Measurements from ENCODE around the gene INPP4A.

INPP4A gene

DNA sequence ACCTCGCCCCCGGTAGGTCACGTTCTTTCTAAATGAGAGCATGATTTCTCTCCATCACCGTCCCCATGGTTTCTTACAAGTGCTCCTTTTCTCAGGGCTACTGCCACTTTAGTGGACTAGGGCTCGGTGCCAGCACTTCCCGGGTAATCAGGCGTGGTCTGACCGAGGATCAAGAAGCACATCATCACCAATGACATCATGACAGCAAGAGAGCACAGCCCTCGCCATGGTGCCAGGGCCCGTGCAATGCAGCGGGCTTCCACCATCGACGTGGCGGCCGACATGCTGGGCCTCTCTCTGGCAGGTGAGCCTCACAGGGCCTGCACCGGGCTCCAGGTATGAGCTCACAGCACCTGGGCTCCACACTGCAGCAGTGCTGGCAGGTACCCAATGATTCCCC is 75.2 kb downstream of the INPP4A start:
- peaks cover 0 to 21% (median 5%) of the 10 kb centered on the region in 5 donors for H3K4me1 ChIP-seq (ENCODE audit: control insufficient read depth in 5 of 5, insufficient read depth in 5 of 5, low read length in 5 of 5)
- peaks cover 0 to 22% (median 13%) of the 10 kb centered on the region in 5 donors for H3K36me3 ChIP-seq (ENCODE audit: control insufficient read depth in 5 of 5, insufficient read depth in 5 of 5, low read length in 5 of 5)
- no peak overlapping the region for H3K27ac ChIP-seq (ENCODE audit: low read depth, low read length)
- no peaks in the 10 kb centered on the region for H3K9me3 ChIP-seq (ENCODE audit: control insufficient read depth in 5 of 5, low read length in 5 of 5)
- H3K9ac ChIP-seq (ENCODE audit: low read length in 5 of 5), result no peak overlapping the region
- H3K4me3 ChIP-seq (ENCODE audit: low read depth in 1 of 5, low read length in 5 of 5), result no peak overlapping the region
- H3K27me3 ChIP-seq (ENCODE audit: control insufficient read depth in 5 of 5, insufficient read depth in 4 of 5, low read length in 5 of 5), result no peaks in the 10 kb centered on the region

DNA sequence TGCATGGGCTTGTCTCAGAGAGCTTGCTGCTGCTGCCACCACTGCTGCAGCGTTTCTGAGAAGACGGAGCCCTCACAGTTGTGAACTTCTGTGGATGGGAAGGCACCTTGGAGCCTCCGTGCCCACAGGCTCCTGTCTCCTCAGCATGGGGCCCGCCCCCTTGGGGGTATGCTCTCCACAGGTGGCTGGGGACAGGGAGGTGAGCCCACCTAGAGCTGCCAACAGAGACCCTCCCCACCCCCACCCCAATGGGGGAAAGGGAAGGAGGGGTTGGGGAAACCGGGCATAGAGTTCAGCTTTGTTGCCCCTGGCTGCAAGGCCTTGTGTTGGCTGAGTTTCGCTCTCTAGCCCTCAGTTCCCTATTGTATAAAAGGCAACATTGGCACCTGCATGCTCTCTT is 76.1 kb downstream of the INPP4A start:
- H3K9ac ChIP-seq (ENCODE audit: low read length in 5 of 5), result no peak overlapping the region
- H3K27ac ChIP-seq (ENCODE audit: low read depth, low read length), result no peak overlapping the region
- H3K4me1 ChIP-seq (ENCODE audit: control insufficient read depth in 5 of 5, insufficient read depth in 5 of 5, low read length in 5 of 5), result peaks cover 0 to 13% (median under 1%) of the 10 kb centered on the region in 5 donors
- no peak overlapping the region for H3K4me3 ChIP-seq (ENCODE audit: low read depth in 1 of 5, low read length in 5 of 5)
- H3K36me3 ChIP-seq (ENCODE audit: control insufficient read depth in 5 of 5, insufficient read depth in 5 of 5, low read length in 5 of 5), result peaks cover 0 to 22% (median 13%) of the 10 kb centered on the region in 5 donors
- H3K9me3 ChIP-seq (ENCODE audit: control insufficient read depth in 5 of 5, low read length in 5 of 5), result no peaks in the 10 kb centered on the region
- no peaks in the 10 kb centered on the region for H3K27me3 ChIP-seq (ENCODE audit: control insufficient read depth in 5 of 5, insufficient read depth in 4 of 5, low read length in 5 of 5)

- H3K36me3 ChIP-seq (ENCODE audit: control insufficient read depth in 5 of 5, insufficient read depth in 5 of 5, low read length in 5 of 5), result peaks cover 0 to 22% (median 13%) of the 10 kb centered on the region in 5 donors
- H3K9me3 ChIP-seq (ENCODE audit: control insufficient read depth in 5 of 5, low read length in 5 of 5), result no peaks in the 10 kb centered on the region
- H3K27ac ChIP-seq (ENCODE audit: low read depth, low read length), result no peak overlapping the region
- no peak overlapping the region for H3K4me3 ChIP-seq (ENCODE audit: low read depth in 1 of 5, low read length in 5 of 5)
- H3K4me1 ChIP-seq (ENCODE audit: control insufficient read depth in 5 of 5, insufficient read depth in 5 of 5, low read length in 5 of 5), result peaks cover 0 to 12% (median 0%) of the 10 kb centered on the region in 5 donors
- no peak overlapping the region for H3K9ac ChIP-seq (ENCODE audit: low read length in 5 of 5)
- H3K27me3 ChIP-seq (ENCODE audit: control insufficient read depth in 5 of 5, insufficient read depth in 4 of 5, low read length in 5 of 5), result no peaks in the 10 kb centered on the region
Measured at GRCh38 chr2:98521266-98521665, 76.6 kb downstream of the INPP4A start.

DNA sequence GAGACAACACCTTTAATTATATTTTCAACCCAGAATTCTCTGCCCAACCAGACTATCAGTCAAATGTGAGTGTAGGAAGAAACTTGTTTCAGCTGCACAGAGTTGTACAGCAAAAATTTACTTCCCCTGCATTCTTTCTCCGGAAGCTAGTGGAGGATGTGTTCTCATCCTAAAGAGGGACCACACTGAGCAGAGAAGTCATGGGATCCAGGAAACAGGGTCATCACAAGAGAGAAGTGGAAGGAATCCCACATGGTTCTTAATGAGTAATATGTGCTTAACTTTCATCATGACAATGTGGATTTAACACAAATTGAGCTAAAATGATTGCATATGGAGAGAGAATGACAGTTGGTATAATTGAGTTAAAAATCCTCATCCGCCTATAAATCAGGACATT is 78.2 kb downstream of the INPP4A start:
- Histone ChIP-seq H3K4me3 (ENCODE audit: low read depth in 1 of 5, low read length in 5 of 5) (no peak overlapping the region), H3K27ac (ENCODE audit: low read depth, low read length) (no peak overlapping the region), H3K4me1 (ENCODE audit: control insufficient read depth in 5 of 5, insufficient read depth in 5 of 5, low read length in 5 of 5) (peaks cover 0 to 3% (median 0%) of the 10 kb centered on the region in 5 donors)

DNA sequence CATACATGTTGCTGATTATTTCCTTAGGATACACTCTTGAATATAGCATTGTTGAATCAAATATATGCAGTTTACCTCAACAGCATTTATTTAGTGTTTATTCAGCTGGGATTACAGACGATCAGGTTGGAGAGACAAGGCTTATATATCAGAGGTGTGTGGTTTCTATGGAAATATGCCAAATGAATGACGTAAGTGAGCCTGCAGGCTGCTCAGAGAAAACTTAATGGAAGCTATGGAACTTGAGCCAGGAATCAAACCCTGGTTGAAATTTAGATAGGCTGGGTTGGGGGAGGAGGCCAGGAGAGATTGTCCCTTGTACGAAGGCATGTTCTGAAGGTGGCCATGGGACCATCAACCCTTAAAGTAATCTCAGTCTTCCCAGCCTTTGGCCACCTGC is 79.5 kb downstream of the INPP4A start:
- Histone ChIP-seq H3K27me3 (ENCODE audit: control insufficient read depth in 5 of 5, insufficient read depth in 4 of 5, low read length in 5 of 5) (no peaks in the 10 kb centered on the region), H3K9ac (ENCODE audit: low read length in 5 of 5) (no peak overlapping the region), H3K27ac (ENCODE audit: low read depth, low read length) (no peak overlapping the region), H3K4me1 (ENCODE audit: control insufficient read depth in 5 of 5, insufficient read depth in 5 of 5, low read length in 5 of 5) (no peaks in the 10 kb centered on the region), H3K4me3 (ENCODE audit: low read depth in 1 of 5, low read length in 5 of 5) (no peak overlapping the region), H3K9me3 (ENCODE audit: control insufficient read depth in 5 of 5, low read length in 5 of 5) (no peaks in the 10 kb centered on the region), H3K36me3 (ENCODE audit: control insufficient read depth in 5 of 5, insufficient read depth in 5 of 5, low read length in 5 of 5) (peaks cover 0 to 20% (median 13%) of the 10 kb centered on the region in 5 donors)

More for the DNA sequence above, 78.2 kb downstream of the INPP4A start:
- Histone ChIP-seq H3K9ac (ENCODE audit: low read length in 5 of 5) (no peak overlapping the region), H3K27me3 (ENCODE audit: control insufficient read depth in 5 of 5, insufficient read depth in 4 of 5, low read length in 5 of 5) (no peaks in the 10 kb centered on the region), H3K9me3 (ENCODE audit: control insufficient read depth in 5 of 5, low read length in 5 of 5) (no peaks in the 10 kb centered on the region), H3K36me3 (ENCODE audit: control insufficient read depth in 5 of 5, insufficient read depth in 5 of 5, low read length in 5 of 5) (peaks cover 0 to 22% (median 13%) of the 10 kb centered on the region in 5 donors)

DNA sequence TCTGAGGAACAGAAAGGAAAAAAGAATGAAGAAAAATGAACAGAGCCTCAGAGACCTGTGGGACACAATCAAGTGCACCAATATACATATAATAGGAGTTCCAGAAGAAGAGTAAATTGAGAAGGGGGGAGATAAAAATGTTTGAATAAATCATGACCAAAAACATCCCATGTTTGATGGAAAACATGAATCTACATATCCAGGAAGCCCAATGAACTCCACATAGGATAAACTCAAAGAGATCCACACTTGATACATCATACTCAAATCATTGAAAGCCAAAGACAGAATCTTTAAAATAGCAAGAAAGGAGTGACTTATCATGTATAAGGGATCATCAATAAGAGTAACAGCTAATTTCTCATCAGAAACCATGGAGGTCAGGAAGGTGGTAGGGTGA is 83.7 kb downstream of the INPP4A start:
- H3K9ac ChIP-seq (ENCODE audit: low read length in 5 of 5), result no peak overlapping the region
- H3K36me3 ChIP-seq (ENCODE audit: control insufficient read depth in 5 of 5, insufficient read depth in 5 of 5, low read length in 5 of 5), result peaks cover 0 to 7% (median 1%) of the 10 kb centered on the region in 5 donors
- H3K4me1 ChIP-seq (ENCODE audit: control insufficient read depth in 5 of 5, insufficient read depth in 5 of 5, low read length in 5 of 5), result no peaks in the 10 kb centered on the region
- no peaks in the 10 kb centered on the region for H3K9me3 ChIP-seq (ENCODE audit: control insufficient read depth in 5 of 5, low read length in 5 of 5)
- H3K27ac ChIP-seq (ENCODE audit: low read depth, low read length), result no peak overlapping the region
- no peak overlapping the region for H3K4me3 ChIP-seq (ENCODE audit: low read depth in 1 of 5, low read length in 5 of 5)
- no peaks in the 10 kb centered on the region for H3K27me3 ChIP-seq (ENCODE audit: control insufficient read depth in 5 of 5, insufficient read depth in 4 of 5, low read length in 5 of 5)

- Histone ChIP-seq H3K27ac (ENCODE audit: low read depth, low read length) (no peak overlapping the region), H3K27me3 (ENCODE audit: control insufficient read depth in 5 of 5, insufficient read depth in 4 of 5, low read length in 5 of 5) (no peaks in the 10 kb centered on the region), H3K9me3 (ENCODE audit: control insufficient read depth in 5 of 5, low read length in 5 of 5) (no peaks in the 10 kb centered on the region), H3K9ac (ENCODE audit: low read length in 5 of 5) (no peak overlapping the region), H3K4me1 (ENCODE audit: control insufficient read depth in 5 of 5, insufficient read depth in 5 of 5, low read length in 5 of 5) (no peaks in the 10 kb centered on the region), H3K4me3 (ENCODE audit: low read depth in 1 of 5, low read length in 5 of 5) (no peak overlapping the region), H3K36me3 (ENCODE audit: control insufficient read depth in 5 of 5, insufficient read depth in 5 of 5, low read length in 5 of 5) (peaks cover 0 to 19% (median 5%) of the 10 kb centered on the region in 5 donors)
Measured at GRCh38 chr2:98530114-98530513, 85.5 kb downstream of the INPP4A start.

GRCh38 chr2:98532756-98533155 is 88.1 kb downstream of the INPP4A start:
- Histone ChIP-seq H3K9ac (ENCODE audit: low read length in 5 of 5) (no peak overlapping the region), H3K36me3 (ENCODE audit: control insufficient read depth in 5 of 5, insufficient read depth in 5 of 5, low read length in 5 of 5) (peaks cover 6 to 37% (median 20%) of the 10 kb centered on the region in 5 donors), H3K9me3 (ENCODE audit: control insufficient read depth in 5 of 5, low read length in 5 of 5) (no peaks in the 10 kb centered on the region), H3K27ac (ENCODE audit: low read depth, low read length) (no peak overlapping the region), H3K4me1 (ENCODE audit: control insufficient read depth in 5 of 5, insufficient read depth in 5 of 5, low read length in 5 of 5) (no peaks in the 10 kb centered on the region), H3K27me3 (ENCODE audit: control insufficient read depth in 5 of 5, insufficient read depth in 4 of 5, low read length in 5 of 5) (no peaks in the 10 kb centered on the region), H3K4me3 (ENCODE audit: low read depth in 1 of 5, low read length in 5 of 5) (no peak overlapping the region)

- Histone ChIP-seq H3K9ac (ENCODE audit: low read length in 5 of 5) (no peak overlapping the region), H3K9me3 (ENCODE audit: control insufficient read depth in 5 of 5, low read length in 5 of 5) (no peaks in the 10 kb centered on the region), H3K4me3 (ENCODE audit: low read depth in 1 of 5, low read length in 5 of 5) (no peak overlapping the region), H3K4me1 (ENCODE audit: control insufficient read depth in 5 of 5, insufficient read depth in 5 of 5, low read length in 5 of 5) (peaks cover 0 to 5% (median 0%) of the 10 kb centered on the region in 5 donors), H3K27me3 (ENCODE audit: control insufficient read depth in 5 of 5, insufficient read depth in 4 of 5, low read length in 5 of 5) (no peaks in the 10 kb centered on the region), H3K27ac (ENCODE audit: low read depth, low read length) (no peak overlapping the region), H3K36me3 (ENCODE audit: control insufficient read depth in 5 of 5, insufficient read depth in 5 of 5, low read length in 5 of 5) (peaks cover 10 to 45% (median 28%) of the 10 kb centered on the region in 5 donors)
Measured at GRCh38 chr2:98533547-98533946, 88.9 kb downstream of the INPP4A start.

- Histone ChIP-seq H3K4me3 (ENCODE audit: low read depth in 1 of 5, low read length in 5 of 5) (no peak overlapping the region), H3K27ac (ENCODE audit: low read depth, low read length) (no peak overlapping the region), H3K4me1 (ENCODE audit: control insufficient read depth in 5 of 5, insufficient read depth in 5 of 5, low read length in 5 of 5) (peaks cover 0 to 5% (median 0%) of the 10 kb centered on the region in 5 donors)
Measured at GRCh38 chr2:98534761-98535160, 90.1 kb downstream of the INPP4A start.

More at GRCh38 chr2:98534761-98535160, 90.1 kb downstream of the INPP4A start:
- Histone ChIP-seq H3K27me3 (ENCODE audit: control insufficient read depth in 5 of 5, insufficient read depth in 4 of 5, low read length in 5 of 5) (no peaks in the 10 kb centered on the region), H3K36me3 (ENCODE audit: control insufficient read depth in 5 of 5, insufficient read depth in 5 of 5, low read length in 5 of 5) (peaks cover 12 to 57% (median 39%) of the 10 kb centered on the region in 5 donors), H3K9me3 (ENCODE audit: control insufficient read depth in 5 of 5, low read length in 5 of 5) (no peaks in the 10 kb centered on the region), H3K9ac (ENCODE audit: low read length in 5 of 5) (no peak overlapping the region)
